ENCODE measurements around the gene FTL. TPM values are rescaled to one million over a fixed set of nuclear protein-coding genes. Genes with fewer than 3 reads are reported as not detected.

FTL gene
- total RNA-seq, 1 experiment from 2014 or later, result 3,106 TPM

GRCh38 chr19:48945817-48946216, 19.3 kb upstream of the FTL start:
- no peak for DNase-seq (ENCODE audit: low read depth)

GRCh38 chr19:48946463-48947257, 18.4 kb upstream of the FTL start:
- DNase-seq (ENCODE audit: low read depth), result no peak

- DNase-seq (ENCODE audit: low read depth), result no peak
These were observed 17.9 kb upstream of the FTL start for GRCh38 chr19:48947258-48947542.

GRCh38 chr19:48950159-48950558, 14.9 kb upstream of the FTL start:
- no peak for DNase-seq (ENCODE audit: low read depth)

- DNase-seq (ENCODE audit: low read depth), result peak; percentile 48
These were observed 14.1 kb upstream of the FTL start for GRCh38 chr19:48950830-48951519.

GRCh38 chr19:48953141-48953540, 12.0 kb upstream of the FTL start:
- no peak for DNase-seq (ENCODE audit: low read depth)

- DNase-seq (ENCODE audit: low read depth), result no peak
These were observed 11.0 kb upstream of the FTL start for GRCh38 chr19:48953990-48954594.

GRCh38 chr19:48954595-48955307, 10.4 kb upstream of the FTL start, which contains the start of gene BAX:
BAX (plus strand) TSS chr19:48954875; CDS start chr19:48954929, 54 bp downstream.
- peak; percentile 96 for DNase-seq (ENCODE audit: low read depth)

- DNase-seq (ENCODE audit: low read depth), result no peak
These were observed 9.7 kb upstream of the FTL start for GRCh38 chr19:48955308-48955958.

- DNase-seq (ENCODE audit: low read depth), result no peak
These were observed 7.1 kb upstream of the FTL start for GRCh38 chr19:48958006-48958405.

- no peak for DNase-seq (ENCODE audit: low read depth)
These were observed 5.5 kb upstream of the FTL start for GRCh38 chr19:48959341-48960239.

- DNase-seq (ENCODE audit: low read depth), result peak; percentile 36
These were observed 4.0 kb upstream of the FTL start for GRCh38 chr19:48961051-48961649.

- DNase-seq (ENCODE audit: low read depth), result no peak
These were observed 3.5 kb upstream of the FTL start for GRCh38 chr19:48961673-48962028.

GRCh38 chr19:48962029-48962848, 2.9 kb upstream of the FTL start:
- DNase-seq (ENCODE audit: low read depth), result peak; percentile 68

GRCh38 chr19:48962849-48963165, 2.3 kb upstream of the FTL start:
- no peak for DNase-seq (ENCODE audit: low read depth)

GRCh38 chr19:48963371-48964204, 1.5 kb upstream of the FTL start:
- DNase-seq (ENCODE audit: low read depth), result peak; percentile 64

GRCh38 chr19:48964205-48965039, 687 bp upstream of the FTL start:
- peak; percentile 49 for DNase-seq (ENCODE audit: low read depth)

Measured in M059J (cell line).